K562 (cell line): ENCODE measurements around the gene PET100. TPM values are rescaled to one million over a fixed set of nuclear protein-coding genes. Genes with fewer than 3 reads are reported as not detected.
A peak's percentile ranks its signal among the peaks of the same experiment; 100 is the strongest.

Experiments
- ATF7 ChIP-seq: fragments of 450-650 bp; IDR thresholded peaks from 2 replicates; pipeline ENCODE4 v1.7.1; 2014; ENCODE audit warnings: mild to moderate bottlenecking, moderate library complexity
- CCAR2 ChIP-seq: fragments of 200-400 bp; formaldehyde crosslinking; IDR thresholded peaks from 2 replicates; pipeline ENCODE4 v1.6.1; 2017; ENCODE audit warnings: mild to moderate bottlenecking, low read depth, low read length
- DNMT1 ChIP-seq: fragments of 450-650 bp; IDR thresholded peaks from 2 replicates; pipeline ENCODE4 v1.6.1; 2016; ENCODE audit warnings: antibody characterized with exemption, mild to moderate bottlenecking
- FOXA3 ChIP-seq, 2 experiments: fragments of 450-650 bp in 1 of 2; sonication (generic) in 1 of 2; formaldehyde crosslinking; IDR thresholded peaks in 1 of 2; conservative IDR thresholded peaks in 1 of 2; 2 replicates each; pipeline versions ENCODE4 v1.4.0 to v1.8.0; 2020 to 2022; ENCODE audit warnings: mild to moderate bottlenecking in 2 of 2, missing genetic modification reagents in 1 of 2
- GATA2 ChIP-seq: sonication (generic); formaldehyde crosslinking; IDR thresholded peaks from 2 replicates; pipeline ENCODE4 v1.4.0; 2020; ENCODE audit warnings: mild to moderate bottlenecking, missing genetic modification reagents
- KLF13 ChIP-seq: fragments of 450-650 bp; IDR thresholded peaks from 2 replicates; pipeline ENCODE4 v1.6.1; 2016; ENCODE audit warnings: missing genetic modification characterization, low read depth, mild to moderate bottlenecking, missing compliant biosample characterization, moderate library complexity, borderline replicate concordance
- SMARCE1 ChIP-seq: fragments of 450-650 bp; IDR thresholded peaks from 2 replicates; pipeline ENCODE4 v1.7.1; 2016; ENCODE audit warnings: mild to moderate bottlenecking
- SNRNP70 ChIP-seq: fragments of 200-400 bp; formaldehyde crosslinking; optimal IDR thresholded peaks from 2 replicates; pipeline ENCODE3; 2017; ENCODE audit warnings: low read depth, low read length
- SREBF2 ChIP-seq: sonication (generic); formaldehyde crosslinking; IDR thresholded peaks from 2 replicates; pipeline ENCODE4 v1.4.0; 2020; ENCODE audit warnings: mild to moderate bottlenecking, missing genetic modification reagents
- ZNF24 ChIP-seq: fragments of 450-650 bp; IDR thresholded peaks from 2 replicates; pipeline ENCODE4 v1.6.1; 2016
- polyA plus RNA-seq, 8 experiments: library from polyadenylated mRNA; depleted of rRNA in 4 of 8; stranded (reverse) in 5 of 8; unstranded in 3 of 8; fragments of >200 nt; fragmentation: Nextera tagmentation in 2 of 8; fragmentation: Illumina TruSeq in 1 of 8; extraction: Ambion mirVana in 2 of 8; extraction: Trizol in 1 of 8; gene quantifications; 2 replicates each; pipeline versions ENCODE4 v1.2.1 to v1.2.3, GENCODE V29; 2011 to 2014; ENCODE audit warnings: inconsistent platforms in 1 of 8, missing spikeins in 1 of 8
- total RNA-seq, 7 experiments: library from RNA; depleted of rRNA in 6 of 7; stranded (reverse); fragments of >200 nt in 6 of 7; fragmentation: Illumina TruSeq in 2 of 7; extraction: Trizol in 2 of 7; gene quantifications; 2 replicates each; pipeline versions ENCODE4 v1.2.1 to v1.2.3, GENCODE V29; 2011 to 2021; ENCODE audit warnings: low replicate concordance in 1 of 7
- TF ChIP-seq, protein P1 (sequence below): fragments of 450-650 bp; IDR thresholded peaks from 2 replicates; pipeline ENCODE4 v1.6.1; 2016; ENCODE audit warnings: mild to moderate bottlenecking
- TF ChIP-seq, protein P2 (sequence below): sonication (generic); formaldehyde crosslinking; IDR thresholded peaks from 2 replicates; pipeline ENCODE4 v1.8.1; 2023; ENCODE audit warnings: mild to moderate bottlenecking, missing genetic modification reagents, moderate library complexity
- TF ChIP-seq, protein P3 (sequence below): fragments of 450-650 bp; formaldehyde crosslinking; IDR thresholded peaks from 2 replicates; pipeline ENCODE4 v1.4.0; 2020; ENCODE audit warnings: mild to moderate bottlenecking
- TF ChIP-seq, protein P4 (sequence below): sonication (generic); formaldehyde crosslinking; IDR thresholded peaks from 2 replicates; pipeline ENCODE4 v1.8.0; 2022; ENCODE audit warnings: mild to moderate bottlenecking, missing genetic modification reagents, borderline replicate concordance
- TF ChIP-seq, protein P5 (sequence below): fragments of 450-650 bp; formaldehyde crosslinking; IDR thresholded peaks from 2 replicates; pipeline ENCODE4 v1.4.0; 2020; ENCODE audit warnings: mild to moderate bottlenecking, moderate library complexity
- TF ChIP-seq, protein P6 (sequence below): fragments of 250-450 bp; sonication (Bioruptor Pico); IDR thresholded peaks from 2 replicates; pipeline ENCODE4 v1.4.0; 2020; ENCODE audit warnings: mild to moderate bottlenecking, moderate library complexity, borderline replicate concordance

The PET100 gene
- total and polyA plus RNA-seq, 9 of the 15 experiments (the other 6 are each of a cell fraction or from before 2014, with no cell fraction given) = 62.3 to 351 (median 98.3) TPM

DNA sequence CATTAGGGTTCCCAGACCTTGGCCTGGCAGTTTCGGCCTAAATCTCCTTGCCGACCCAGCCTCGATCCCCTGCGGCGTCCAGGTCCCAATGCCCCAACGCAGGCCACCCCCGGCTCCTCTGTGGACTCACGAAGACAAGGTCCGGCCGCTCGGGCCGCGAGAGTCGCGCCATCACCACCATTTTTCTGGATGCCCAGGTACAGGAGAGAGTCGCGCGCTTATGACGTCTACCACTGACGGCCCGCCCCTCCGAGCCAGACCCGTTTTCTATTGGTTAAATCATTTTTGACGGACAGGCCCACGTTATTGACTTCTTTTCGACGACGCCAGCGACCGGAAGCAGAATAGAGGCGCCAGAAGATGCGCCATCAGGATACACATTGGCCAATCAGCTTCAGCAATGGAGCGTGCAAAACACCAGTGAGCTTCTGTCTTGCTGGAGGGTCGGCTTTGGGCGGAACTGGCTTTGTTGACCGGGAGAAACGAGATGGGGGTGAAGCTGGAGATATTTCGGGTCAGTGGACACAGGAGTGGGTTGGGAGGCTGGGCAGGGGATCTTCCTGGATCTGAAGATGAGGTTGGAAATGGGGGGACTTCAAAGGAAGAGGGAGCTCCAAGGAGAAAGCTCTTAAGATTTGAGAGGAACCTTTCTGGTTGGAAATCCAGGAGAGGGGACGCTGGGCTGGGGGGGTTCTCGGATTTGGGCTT, at the start of gene PET100, which contains the start of gene XAB2 (continued):
- TF ChIP-seq FOXA3 (CRISPR knock-in tag; conservative IDR thresholded peaks at IDR 0.05 in 1 of 2, IDR thresholded peaks at IDR 0.05 in 1 of 2) (peak; percentile 67 to 87), DNMT1 (no peak), ATF7 (peak; percentile 90), SMARCE1 (no peak), ZNF24 (no peak), SREBF2 (CRISPR knock-in tag) (no peak), GATA2 (CRISPR knock-in tag) (no peak), KLF13 (tag) (no peak), CCAR2 (no peak), SNRNP70 (no peak)
- TF ChIP-seq, protein P1, sequence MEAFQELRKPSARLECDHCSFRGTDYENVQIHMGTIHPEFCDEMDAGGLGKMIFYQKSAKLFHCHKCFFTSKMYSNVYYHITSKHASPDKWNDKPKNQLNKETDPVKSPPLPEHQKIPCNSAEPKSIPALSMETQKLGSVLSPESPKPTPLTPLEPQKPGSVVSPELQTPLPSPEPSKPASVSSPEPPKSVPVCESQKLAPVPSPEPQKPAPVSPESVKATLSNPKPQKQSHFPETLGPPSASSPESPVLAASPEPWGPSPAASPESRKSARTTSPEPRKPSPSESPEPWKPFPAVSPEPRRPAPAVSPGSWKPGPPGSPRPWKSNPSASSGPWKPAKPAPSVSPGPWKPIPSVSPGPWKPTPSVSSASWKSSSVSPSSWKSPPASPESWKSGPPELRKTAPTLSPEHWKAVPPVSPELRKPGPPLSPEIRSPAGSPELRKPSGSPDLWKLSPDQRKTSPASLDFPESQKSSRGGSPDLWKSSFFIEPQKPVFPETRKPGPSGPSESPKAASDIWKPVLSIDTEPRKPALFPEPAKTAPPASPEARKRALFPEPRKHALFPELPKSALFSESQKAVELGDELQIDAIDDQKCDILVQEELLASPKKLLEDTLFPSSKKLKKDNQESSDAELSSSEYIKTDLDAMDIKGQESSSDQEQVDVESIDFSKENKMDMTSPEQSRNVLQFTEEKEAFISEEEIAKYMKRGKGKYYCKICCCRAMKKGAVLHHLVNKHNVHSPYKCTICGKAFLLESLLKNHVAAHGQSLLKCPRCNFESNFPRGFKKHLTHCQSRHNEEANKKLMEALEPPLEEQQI = no peak
- TF ChIP-seq, protein P2, sequence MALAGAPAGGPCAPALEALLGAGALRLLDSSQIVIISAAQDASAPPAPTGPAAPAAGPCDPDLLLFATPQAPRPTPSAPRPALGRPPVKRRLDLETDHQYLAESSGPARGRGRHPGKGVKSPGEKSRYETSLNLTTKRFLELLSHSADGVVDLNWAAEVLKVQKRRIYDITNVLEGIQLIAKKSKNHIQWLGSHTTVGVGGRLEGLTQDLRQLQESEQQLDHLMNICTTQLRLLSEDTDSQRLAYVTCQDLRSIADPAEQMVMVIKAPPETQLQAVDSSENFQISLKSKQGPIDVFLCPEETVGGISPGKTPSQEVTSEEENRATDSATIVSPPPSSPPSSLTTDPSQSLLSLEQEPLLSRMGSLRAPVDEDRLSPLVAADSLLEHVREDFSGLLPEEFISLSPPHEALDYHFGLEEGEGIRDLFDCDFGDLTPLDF (CRISPR knock-in tag) = peak; percentile 72; the same call in 1 of the 2 replicates
- TF ChIP-seq, protein P3, sequence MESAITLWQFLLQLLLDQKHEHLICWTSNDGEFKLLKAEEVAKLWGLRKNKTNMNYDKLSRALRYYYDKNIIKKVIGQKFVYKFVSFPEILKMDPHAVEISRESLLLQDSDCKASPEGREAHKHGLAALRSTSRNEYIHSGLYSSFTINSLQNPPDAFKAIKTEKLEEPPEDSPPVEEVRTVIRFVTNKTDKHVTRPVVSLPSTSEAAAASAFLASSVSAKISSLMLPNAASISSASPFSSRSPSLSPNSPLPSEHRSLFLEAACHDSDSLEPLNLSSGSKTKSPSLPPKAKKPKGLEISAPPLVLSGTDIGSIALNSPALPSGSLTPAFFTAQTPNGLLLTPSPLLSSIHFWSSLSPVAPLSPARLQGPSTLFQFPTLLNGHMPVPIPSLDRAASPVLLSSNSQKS (CRISPR knock-in tag) = no peak
- TF ChIP-seq, protein P4, sequence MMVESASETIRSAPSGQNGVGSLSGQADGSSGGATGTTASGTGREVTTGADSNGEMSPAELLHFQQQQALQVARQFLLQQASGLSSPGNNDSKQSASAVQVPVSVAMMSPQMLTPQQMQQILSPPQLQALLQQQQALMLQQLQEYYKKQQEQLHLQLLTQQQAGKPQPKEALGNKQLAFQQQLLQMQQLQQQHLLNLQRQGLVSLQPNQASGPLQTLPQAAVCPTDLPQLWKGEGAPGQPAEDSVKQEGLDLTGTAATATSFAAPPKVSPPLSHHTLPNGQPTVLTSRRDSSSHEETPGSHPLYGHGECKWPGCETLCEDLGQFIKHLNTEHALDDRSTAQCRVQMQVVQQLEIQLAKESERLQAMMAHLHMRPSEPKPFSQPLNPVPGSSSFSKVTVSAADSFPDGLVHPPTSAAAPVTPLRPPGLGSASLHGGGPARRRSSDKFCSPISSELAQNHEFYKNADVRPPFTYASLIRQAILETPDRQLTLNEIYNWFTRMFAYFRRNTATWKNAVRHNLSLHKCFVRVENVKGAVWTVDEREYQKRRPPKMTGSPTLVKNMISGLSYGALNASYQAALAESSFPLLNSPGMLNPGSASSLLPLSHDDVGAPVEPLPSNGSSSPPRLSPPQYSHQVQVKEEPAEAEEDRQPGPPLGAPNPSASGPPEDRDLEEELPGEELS (CRISPR knock-in tag) = peak; percentile 55; the same call in 1 of the 2 replicates
- TF ChIP-seq, protein P5, sequence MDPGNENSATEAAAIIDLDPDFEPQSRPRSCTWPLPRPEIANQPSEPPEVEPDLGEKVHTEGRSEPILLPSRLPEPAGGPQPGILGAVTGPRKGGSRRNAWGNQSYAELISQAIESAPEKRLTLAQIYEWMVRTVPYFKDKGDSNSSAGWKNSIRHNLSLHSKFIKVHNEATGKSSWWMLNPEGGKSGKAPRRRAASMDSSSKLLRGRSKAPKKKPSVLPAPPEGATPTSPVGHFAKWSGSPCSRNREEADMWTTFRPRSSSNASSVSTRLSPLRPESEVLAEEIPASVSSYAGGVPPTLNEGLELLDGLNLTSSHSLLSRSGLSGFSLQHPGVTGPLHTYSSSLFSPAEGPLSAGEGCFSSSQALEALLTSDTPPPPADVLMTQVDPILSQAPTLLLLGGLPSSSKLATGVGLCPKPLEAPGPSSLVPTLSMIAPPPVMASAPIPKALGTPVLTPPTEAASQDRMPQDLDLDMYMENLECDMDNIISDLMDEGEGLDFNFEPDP (CRISPR knock-in tag) = no peak
- TF ChIP-seq, protein P6, sequence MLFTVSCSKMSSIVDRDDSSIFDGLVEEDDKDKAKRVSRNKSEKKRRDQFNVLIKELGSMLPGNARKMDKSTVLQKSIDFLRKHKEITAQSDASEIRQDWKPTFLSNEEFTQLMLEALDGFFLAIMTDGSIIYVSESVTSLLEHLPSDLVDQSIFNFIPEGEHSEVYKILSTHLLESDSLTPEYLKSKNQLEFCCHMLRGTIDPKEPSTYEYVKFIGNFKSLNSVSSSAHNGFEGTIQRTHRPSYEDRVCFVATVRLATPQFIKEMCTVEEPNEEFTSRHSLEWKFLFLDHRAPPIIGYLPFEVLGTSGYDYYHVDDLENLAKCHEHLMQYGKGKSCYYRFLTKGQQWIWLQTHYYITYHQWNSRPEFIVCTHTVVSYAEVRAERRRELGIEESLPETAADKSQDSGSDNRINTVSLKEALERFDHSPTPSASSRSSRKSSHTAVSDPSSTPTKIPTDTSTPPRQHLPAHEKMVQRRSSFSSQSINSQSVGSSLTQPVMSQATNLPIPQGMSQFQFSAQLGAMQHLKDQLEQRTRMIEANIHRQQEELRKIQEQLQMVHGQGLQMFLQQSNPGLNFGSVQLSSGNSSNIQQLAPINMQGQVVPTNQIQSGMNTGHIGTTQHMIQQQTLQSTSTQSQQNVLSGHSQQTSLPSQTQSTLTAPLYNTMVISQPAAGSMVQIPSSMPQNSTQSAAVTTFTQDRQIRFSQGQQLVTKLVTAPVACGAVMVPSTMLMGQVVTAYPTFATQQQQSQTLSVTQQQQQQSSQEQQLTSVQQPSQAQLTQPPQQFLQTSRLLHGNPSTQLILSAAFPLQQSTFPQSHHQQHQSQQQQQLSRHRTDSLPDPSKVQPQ = no peak
